ENCODE measurements around the gene PPP2R5E.

DNA sequence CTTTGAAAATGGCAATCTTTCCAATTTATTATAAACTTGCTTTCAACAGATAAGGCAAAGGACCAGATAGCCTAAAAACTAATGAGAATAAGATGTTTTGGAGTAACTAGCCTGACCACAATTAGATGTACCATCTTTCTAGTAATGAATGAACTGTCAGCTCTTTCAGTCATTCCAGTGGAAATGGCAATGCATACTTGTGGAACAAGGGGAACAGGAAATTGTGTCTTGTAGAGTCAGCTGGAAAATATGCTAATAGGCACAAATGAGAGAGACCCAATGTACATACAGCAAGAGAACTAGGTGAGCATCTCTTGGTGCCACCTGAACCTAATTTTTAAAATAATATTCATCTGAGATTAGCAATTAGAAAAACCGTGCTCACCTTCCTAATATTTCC lies 148.3 kb downstream of the PPP2R5E start:
- TF ChIP-seq, protein P1, sequence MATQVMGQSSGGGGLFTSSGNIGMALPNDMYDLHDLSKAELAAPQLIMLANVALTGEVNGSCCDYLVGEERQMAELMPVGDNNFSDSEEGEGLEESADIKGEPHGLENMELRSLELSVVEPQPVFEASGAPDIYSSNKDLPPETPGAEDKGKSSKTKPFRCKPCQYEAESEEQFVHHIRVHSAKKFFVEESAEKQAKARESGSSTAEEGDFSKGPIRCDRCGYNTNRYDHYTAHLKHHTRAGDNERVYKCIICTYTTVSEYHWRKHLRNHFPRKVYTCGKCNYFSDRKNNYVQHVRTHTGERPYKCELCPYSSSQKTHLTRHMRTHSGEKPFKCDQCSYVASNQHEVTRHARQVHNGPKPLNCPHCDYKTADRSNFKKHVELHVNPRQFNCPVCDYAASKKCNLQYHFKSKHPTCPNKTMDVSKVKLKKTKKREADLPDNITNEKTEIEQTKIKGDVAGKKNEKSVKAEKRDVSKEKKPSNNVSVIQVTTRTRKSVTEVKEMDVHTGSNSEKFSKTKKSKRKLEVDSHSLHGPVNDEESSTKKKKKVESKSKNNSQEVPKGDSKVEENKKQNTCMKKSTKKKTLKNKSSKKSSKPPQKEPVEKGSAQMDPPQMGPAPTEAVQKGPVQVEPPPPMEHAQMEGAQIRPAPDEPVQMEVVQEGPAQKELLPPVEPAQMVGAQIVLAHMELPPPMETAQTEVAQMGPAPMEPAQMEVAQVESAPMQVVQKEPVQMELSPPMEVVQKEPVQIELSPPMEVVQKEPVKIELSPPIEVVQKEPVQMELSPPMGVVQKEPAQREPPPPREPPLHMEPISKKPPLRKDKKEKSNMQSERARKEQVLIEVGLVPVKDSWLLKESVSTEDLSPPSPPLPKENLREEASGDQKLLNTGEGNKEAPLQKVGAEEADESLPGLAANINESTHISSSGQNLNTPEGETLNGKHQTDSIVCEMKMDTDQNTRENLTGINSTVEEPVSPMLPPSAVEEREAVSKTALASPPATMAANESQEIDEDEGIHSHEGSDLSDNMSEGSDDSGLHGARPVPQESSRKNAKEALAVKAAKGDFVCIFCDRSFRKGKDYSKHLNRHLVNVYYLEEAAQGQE (IDR thresholded peaks at IDR 0.05; ENCODE audit: insufficient read depth in 1 of 2, low read depth in 2 of 2, low read length in 2 of 2), result no peak
- no peak for TF ChIP-seq TAF1 (IDR thresholded peaks at IDR 0.05; ENCODE audit: borderline replicate concordance, insufficient read depth, low read length)
- TF ChIP-seq POLR2AphosphoS5 (IDR thresholded peaks at IDR 0.05; ENCODE audit: low read depth, low read length), result no peak
- TF ChIP-seq FOXP2 (optimal IDR thresholded peaks at IDR 0.05; ENCODE audit: borderline replicate concordance, extremely low read depth, extremely low read length, insufficient read depth), result no peak
- TF ChIP-seq SIN3A (IDR thresholded peaks at IDR 0.05; ENCODE audit: borderline replicate concordance, insufficient read depth, low read length), result no peak
